SK-N-SH treated with all-trans-retinoic acid at 6 μM for 48 hours (cell line): Measurements from ENCODE around the gene ZNF518A.

Source experiments
- ARNTL ChIP-seq: fragments of 450-650 bp; formaldehyde crosslinking; IDR thresholded peaks from 2 replicates; pipeline ENCODE4 v1.5.0; 2020; ENCODE audit warnings: low read depth, mild to moderate bottlenecking, moderate library complexity, borderline replicate concordance
- BACH2 ChIP-seq: fragments of 250-450 bp; sonication (Bioruptor Pico); IDR thresholded peaks from 2 replicates; pipeline ENCODE4 v1.9.0; 2021; ENCODE audit warnings: mild to moderate bottlenecking, borderline replicate concordance
- GLIS3 ChIP-seq: fragments of 250-450 bp; sonication (Bioruptor Pico); IDR thresholded peaks from 2 replicates; pipeline ENCODE4 v1.5.0; 2020; ENCODE audit warnings: mild to moderate bottlenecking, moderate library complexity
- ISL1 ChIP-seq: fragments of 250-450 bp; sonication (Bioruptor Pico); IDR thresholded peaks from 2 replicates; pipeline ENCODE4 v2.1.2; 2022; ENCODE audit warnings: mild to moderate bottlenecking, moderate library complexity
- OSR1 ChIP-seq: fragments of 250-450 bp; sonication (Bioruptor Pico); IDR thresholded peaks from 2 replicates; pipeline ENCODE4 v1.8.0; 2022; ENCODE audit warnings: moderate library complexity, mild to moderate bottlenecking, inconsistent platforms
- PATZ1 ChIP-seq: fragments of 250-450 bp; sonication (Bioruptor Pico); IDR thresholded peaks from 2 replicates; pipeline ENCODE4 v1.8.0; 2020; ENCODE audit warnings: mild to moderate bottlenecking, moderate library complexity, borderline replicate concordance
- POU6F1 ChIP-seq: fragments of 250-450 bp; sonication (Bioruptor Pico); IDR thresholded peaks from 2 replicates; pipeline ENCODE4 v1.8.0; 2021; ENCODE audit warnings: low read depth, mild to moderate bottlenecking, moderate library complexity, borderline replicate concordance
- RARB ChIP-seq: fragments of 250-450 bp; sonication (Bioruptor Pico); IDR thresholded peaks from 2 replicates; pipeline ENCODE4 v1.8.0; 2021; ENCODE audit warnings: mild to moderate bottlenecking, moderate library complexity
- SNAI2 ChIP-seq: fragments of 250-450 bp; sonication (Bioruptor Pico); IDR thresholded peaks from 2 replicates; pipeline ENCODE4 v1.5.0; 2020; ENCODE audit warnings: mild to moderate bottlenecking, moderate library complexity
- TOX ChIP-seq: fragments of 250-450 bp; sonication (Bioruptor Pico); IDR thresholded peaks from 2 replicates; pipeline ENCODE4 v1.8.0; 2021; ENCODE audit warnings: mild to moderate bottlenecking, moderate library complexity, borderline replicate concordance
- TF ChIP-seq, protein P1 (sequence below): fragments of 250-450 bp; sonication (Bioruptor Pico); IDR thresholded peaks from 2 replicates; pipeline ENCODE4 v1.5.0; 2020; ENCODE audit warnings: mild to moderate bottlenecking, moderate library complexity

DNA sequence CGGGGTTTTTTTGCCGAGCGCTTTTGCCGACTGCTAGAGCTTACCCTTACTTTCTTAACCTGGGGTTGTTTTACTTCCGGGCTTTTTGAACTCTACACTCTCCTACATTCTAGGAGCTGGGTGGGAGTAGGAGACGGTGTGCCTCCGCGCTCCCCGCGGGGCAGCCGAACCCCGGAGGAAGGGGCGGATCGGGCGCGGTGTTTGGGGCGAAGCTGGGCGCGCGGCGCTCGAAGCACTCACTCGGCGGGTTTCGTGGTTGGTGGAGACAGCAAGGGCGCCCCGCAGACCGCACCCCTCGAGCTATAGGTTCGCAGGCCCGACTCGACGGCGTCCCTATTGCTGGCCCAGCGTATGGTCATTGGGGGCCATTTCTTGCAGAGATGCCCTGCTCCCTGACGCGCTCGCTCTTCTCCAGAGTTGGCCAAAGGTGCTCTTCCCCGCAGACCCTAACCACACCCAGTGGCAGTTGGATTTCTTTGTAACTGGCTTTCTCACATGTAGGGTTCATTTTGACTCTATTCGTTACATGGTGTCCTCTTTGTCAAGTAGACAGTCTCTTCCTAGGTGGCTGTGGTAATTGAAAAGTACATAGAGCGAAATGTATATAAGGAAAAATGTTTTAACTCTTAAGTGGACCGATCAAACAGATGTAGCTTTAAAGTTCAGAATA lies 364 bp downstream of the ZNF518A start:
- TF ChIP-seq POU6F1 (no peak), RARB (no peak), ISL1 (CRISPR knock-in tag) (no peak), BACH2 (no peak), SNAI2 (CRISPR knock-in tag) (no peak), PATZ1 (CRISPR knock-in tag) (no peak), ARNTL (CRISPR knock-in tag) (no peak), TOX (CRISPR knock-in tag) (no peak), OSR1 (no peak), GLIS3 (CRISPR knock-in tag) (no peak)
- TF ChIP-seq, protein P1, sequence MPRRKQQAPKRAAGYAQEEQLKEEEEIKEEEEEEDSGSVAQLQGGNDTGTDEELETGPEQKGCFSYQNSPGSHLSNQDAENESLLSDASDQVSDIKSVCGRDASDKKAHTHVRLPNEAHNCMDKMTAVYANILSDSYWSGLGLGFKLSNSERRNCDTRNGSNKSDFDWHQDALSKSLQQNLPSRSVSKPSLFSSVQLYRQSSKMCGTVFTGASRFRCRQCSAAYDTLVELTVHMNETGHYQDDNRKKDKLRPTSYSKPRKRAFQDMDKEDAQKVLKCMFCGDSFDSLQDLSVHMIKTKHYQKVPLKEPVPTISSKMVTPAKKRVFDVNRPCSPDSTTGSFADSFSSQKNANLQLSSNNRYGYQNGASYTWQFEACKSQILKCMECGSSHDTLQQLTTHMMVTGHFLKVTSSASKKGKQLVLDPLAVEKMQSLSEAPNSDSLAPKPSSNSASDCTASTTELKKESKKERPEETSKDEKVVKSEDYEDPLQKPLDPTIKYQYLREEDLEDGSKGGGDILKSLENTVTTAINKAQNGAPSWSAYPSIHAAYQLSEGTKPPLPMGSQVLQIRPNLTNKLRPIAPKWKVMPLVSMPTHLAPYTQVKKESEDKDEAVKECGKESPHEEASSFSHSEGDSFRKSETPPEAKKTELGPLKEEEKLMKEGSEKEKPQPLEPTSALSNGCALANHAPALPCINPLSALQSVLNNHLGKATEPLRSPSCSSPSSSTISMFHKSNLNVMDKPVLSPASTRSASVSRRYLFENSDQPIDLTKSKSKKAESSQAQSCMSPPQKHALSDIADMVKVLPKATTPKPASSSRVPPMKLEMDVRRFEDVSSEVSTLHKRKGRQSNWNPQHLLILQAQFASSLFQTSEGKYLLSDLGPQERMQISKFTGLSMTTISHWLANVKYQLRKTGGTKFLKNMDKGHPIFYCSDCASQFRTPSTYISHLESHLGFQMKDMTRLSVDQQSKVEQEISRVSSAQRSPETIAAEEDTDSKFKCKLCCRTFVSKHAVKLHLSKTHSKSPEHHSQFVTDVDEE (CRISPR knock-in tag) = no peak; the same call in 1 of the 2 replicates
